DOHH2 (cell line): Measurements from ENCODE around the gene PARD6B.

ENCODE experiments used
- H3F3A ChIP-seq: fragments of 200-600 bp; sonication (generic), shearing (Covaris generic); 2 replicates; pipeline ENCODE4 v1.6.0; 2016; ENCODE audit warnings: antibody characterized with exemption, mild to moderate bottlenecking; ENCODE audit not compliant: control insufficient read depth, insufficient read depth
- H3K27ac ChIP-seq: fragments of 200-600 bp; sonication (generic); 2 replicates; pipeline ENCODE4 v1.5.1; 2014; ENCODE audit warnings: low read depth, mild to moderate bottlenecking, low read length, moderate library complexity
- H3K27me3 ChIP-seq: fragments of 200-600 bp; sonication (generic); 2 replicates; pipeline ENCODE4 v1.6.1; 2014; ENCODE audit warnings: mild to moderate bottlenecking, low read length, mixed read lengths; ENCODE audit not compliant: control insufficient read depth
- H3K36me3 ChIP-seq: fragments of 200-600 bp; sonication (generic); 2 replicates; pipeline ENCODE4 v1.6.1; 2014; ENCODE audit warnings: mild to moderate bottlenecking, low read length, moderate library complexity, mixed read lengths; ENCODE audit not compliant: control insufficient read depth
- H3K4me1 ChIP-seq: fragments of 200-600 bp; sonication (generic); 2 replicates; pipeline ENCODE4 v1.6.1; 2014; ENCODE audit warnings: mild to moderate bottlenecking, low read length, mixed read lengths; ENCODE audit not compliant: control insufficient read depth
- H3K4me2 ChIP-seq: fragments of 200-600 bp; sonication (generic); 2 replicates; pipeline ENCODE4 v1.6.0; 2014; ENCODE audit warnings: mild to moderate bottlenecking, low read length, moderate library complexity
- H3K4me3 ChIP-seq: fragments of 200-600 bp; sonication (generic); 2 replicates; pipeline ENCODE4 v1.5.1; 2014; ENCODE audit warnings: mild to moderate bottlenecking, low read length, mixed read lengths
- H3K79me2 ChIP-seq: fragments of 200-600 bp; sonication (generic); 2 replicates; pipeline ENCODE4 v1.6.1; 2014; ENCODE audit warnings: mild to moderate bottlenecking, low read length, mixed read lengths; ENCODE audit not compliant: control insufficient read depth
- H3K9me2 ChIP-seq: fragments of 200-600 bp; sonication (generic); replicated peaks from 2 replicates; pipeline ENCODE4 v1.6.1; 2014; ENCODE audit warnings: mild to moderate bottlenecking, low read length, mixed read lengths; ENCODE audit not compliant: control insufficient read depth
- H3K9me3 ChIP-seq: fragments of 200-600 bp; sonication (generic); 2 replicates; pipeline ENCODE4 v1.6.1; 2014; ENCODE audit warnings: antibody characterized with exemption, low read length, mixed read lengths; ENCODE audit not compliant: control insufficient read depth, insufficient read depth
- H4K20me1 ChIP-seq: fragments of 200-600 bp; sonication (generic); 2 replicates; pipeline ENCODE4 v1.6.0; 2014; ENCODE audit warnings: low read depth, mild to moderate bottlenecking, antibody characterized with exemption, low read length, moderate library complexity; ENCODE audit not compliant: control insufficient read depth, insufficient read depth
- EZH2phosphoT487 ChIP-seq: fragments of 200-600 bp; sonication (generic); IDR thresholded peaks from 2 replicates; pipeline ENCODE4 v1.6.1; 2017; ENCODE audit warnings: borderline replicate concordance, mild to moderate bottlenecking, antibody characterized with exemption, low read length, moderate library complexity, mixed read lengths
- TF ChIP-seq, protein P1 (sequence below): fragments of 200-600 bp; sonication (generic); IDR thresholded peaks from one replicate; pipeline ENCODE4 v1.5.1; 2014; ENCODE audit warnings: antibody characterized with exemption, mild to moderate bottlenecking, low read depth, low read length; ENCODE audit not compliant: poor library complexity, severe bottlenecking

The PARD6B gene

DNA sequence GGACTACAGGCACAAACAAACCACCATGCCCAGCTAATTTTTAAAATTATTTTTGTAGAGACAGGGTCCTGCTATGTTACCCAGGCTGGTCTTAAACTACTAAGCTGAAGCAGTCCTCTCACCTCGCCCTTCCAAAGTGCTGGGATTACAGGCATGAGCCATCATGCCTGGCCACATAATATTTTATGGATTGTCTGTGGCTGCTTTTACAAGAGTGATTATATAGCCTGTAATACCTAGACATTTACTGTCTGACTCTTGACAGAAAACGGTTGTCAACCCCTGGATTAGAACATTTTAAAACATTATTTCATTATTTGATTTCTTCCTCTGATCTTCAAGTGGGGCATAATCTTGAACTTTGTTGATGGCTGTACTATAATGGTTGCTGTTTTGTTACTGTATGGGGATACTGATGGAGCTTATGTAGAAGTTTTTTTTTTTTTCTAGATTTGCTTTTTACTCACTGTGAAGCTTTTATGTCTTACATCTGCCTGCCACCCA, 14.3 kb downstream of the PARD6B start:
- no peaks in the 10 kb centered on the region for H3K27me3 ChIP-seq
- H3K27ac ChIP-seq, result no peak overlapping the region
- H3K4me1 ChIP-seq, result no peaks in the 10 kb centered on the region
- no peaks in the 10 kb centered on the region for H3K9me2 ChIP-seq
- peaks cover 14% of the 10 kb centered on the region; the same call in 1 of the 2 replicates for H3K79me2 ChIP-seq
- H3F3A ChIP-seq, result no peaks in the 10 kb centered on the region; the same call in 1 of the 2 replicates
- H3K4me3 ChIP-seq, result no peak overlapping the region
- H4K20me1 ChIP-seq, result 0 out of 2 replicates have a peak, but pooled peaks cover 9% of the 10 kb centered on the region
- TF ChIP-seq, protein P1, sequence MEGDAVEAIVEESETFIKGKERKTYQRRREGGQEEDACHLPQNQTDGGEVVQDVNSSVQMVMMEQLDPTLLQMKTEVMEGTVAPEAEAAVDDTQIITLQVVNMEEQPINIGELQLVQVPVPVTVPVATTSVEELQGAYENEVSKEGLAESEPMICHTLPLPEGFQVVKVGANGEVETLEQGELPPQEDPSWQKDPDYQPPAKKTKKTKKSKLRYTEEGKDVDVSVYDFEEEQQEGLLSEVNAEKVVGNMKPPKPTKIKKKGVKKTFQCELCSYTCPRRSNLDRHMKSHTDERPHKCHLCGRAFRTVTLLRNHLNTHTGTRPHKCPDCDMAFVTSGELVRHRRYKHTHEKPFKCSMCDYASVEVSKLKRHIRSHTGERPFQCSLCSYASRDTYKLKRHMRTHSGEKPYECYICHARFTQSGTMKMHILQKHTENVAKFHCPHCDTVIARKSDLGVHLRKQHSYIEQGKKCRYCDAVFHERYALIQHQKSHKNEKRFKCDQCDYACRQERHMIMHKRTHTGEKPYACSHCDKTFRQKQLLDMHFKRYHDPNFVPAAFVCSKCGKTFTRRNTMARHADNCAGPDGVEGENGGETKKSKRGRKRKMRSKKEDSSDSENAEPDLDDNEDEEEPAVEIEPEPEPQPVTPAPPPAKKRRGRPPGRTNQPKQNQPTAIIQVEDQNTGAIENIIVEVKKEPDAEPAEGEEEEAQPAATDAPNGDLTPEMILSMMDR, result no peak
- no peak for TF ChIP-seq EZH2phosphoT487
- H3K36me3 ChIP-seq, result peaks cover 13% of the 10 kb centered on the region
- H3K9me3 ChIP-seq, result no peaks in the 10 kb centered on the region
- no peak overlapping the region for H3K4me2 ChIP-seq

DNA sequence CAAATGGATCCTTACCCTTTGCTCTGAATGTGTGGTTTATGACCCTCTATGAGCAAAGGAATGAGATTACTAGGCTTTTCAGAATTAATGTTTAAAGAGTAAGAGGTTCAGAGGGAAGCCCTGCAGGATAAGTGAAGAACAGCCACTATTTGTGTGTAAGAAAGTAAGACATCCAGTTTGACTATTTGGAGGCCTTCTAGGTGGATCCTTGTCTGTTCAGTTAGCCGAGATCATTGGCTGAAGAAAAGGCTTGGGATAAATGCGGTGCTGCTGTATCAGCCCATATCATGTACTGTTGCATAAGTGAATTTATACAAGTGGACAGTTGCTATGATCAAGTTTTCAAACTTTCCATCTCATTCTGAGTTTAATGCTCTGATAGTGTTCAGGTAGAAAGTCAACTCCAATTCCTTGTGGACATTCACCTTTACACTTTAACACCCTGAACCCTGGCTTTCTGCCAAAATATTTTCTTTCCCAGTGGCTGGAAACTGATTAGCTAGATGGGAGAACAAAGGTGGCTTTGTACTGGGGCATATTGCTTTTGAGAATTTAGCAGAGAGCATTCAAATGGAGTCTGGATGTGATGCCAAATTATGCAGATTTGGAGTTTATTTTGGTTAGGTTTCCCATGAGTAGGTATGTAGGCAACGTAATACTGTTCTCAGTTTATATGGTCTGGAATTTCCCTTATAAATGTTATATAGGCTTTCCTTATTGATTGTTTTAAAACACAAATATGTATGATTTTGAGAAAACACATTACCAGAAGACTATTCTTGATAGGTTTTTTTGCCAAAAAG, 15.0 kb downstream of the PARD6B start:
- TF ChIP-seq EZH2phosphoT487, result no peak
- TF ChIP-seq, protein P1, result no peak
- Histone ChIP-seq H3K9me2 (no peaks in the 10 kb centered on the region), H3F3A (no peaks in the 10 kb centered on the region; the same call in 1 of the 2 replicates), H3K27ac (no peak overlapping the region), H3K4me2 (no peak overlapping the region), H3K9me3 (no peaks in the 10 kb centered on the region), H3K36me3 (peaks cover 13% of the 10 kb centered on the region), H3K27me3 (no peaks in the 10 kb centered on the region), H4K20me1 (0 out of 2 replicates have a peak, but pooled peaks cover 9% of the 10 kb centered on the region), H3K79me2 (peaks cover 11% of the 10 kb centered on the region; the same call in 1 of the 2 replicates), H3K4me3 (no peak overlapping the region), H3K4me1 (no peaks in the 10 kb centered on the region)

DNA sequence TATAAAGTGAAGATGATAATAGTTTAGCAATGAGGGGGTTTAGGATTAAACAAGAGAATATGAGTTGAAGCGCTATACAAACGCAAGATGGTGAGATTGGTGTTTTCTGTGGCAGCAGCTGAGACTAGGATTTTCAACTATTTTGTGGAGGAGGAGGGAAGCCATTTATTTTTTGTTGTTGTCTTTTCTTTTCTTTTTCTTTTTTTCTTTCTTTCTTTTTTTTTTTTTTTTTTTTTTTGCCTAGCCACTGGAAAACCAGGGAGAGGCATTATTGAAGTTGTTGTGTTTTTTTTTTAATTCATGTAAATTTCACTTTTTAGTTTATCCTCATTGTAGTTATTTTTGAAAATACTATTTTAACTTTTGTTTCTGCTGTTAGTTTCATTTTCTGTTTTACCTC, 15.9 kb downstream of the PARD6B start:
- Histone ChIP-seq H3K79me2 (peaks cover 7% of the 10 kb centered on the region; the same call in 1 of the 2 replicates), H3K4me3 (no peak overlapping the region), H3K4me1 (no peaks in the 10 kb centered on the region), H3F3A (no peaks in the 10 kb centered on the region; the same call in 1 of the 2 replicates), H3K4me2 (no peak overlapping the region), H4K20me1 (0 out of 2 replicates have a peak, but pooled peaks cover 9% of the 10 kb centered on the region), H3K27me3 (no peaks in the 10 kb centered on the region), H3K9me3 (no peaks in the 10 kb centered on the region), H3K36me3 (peaks cover 13% of the 10 kb centered on the region), H3K27ac (no peak overlapping the region), H3K9me2 (no peaks in the 10 kb centered on the region)
- TF ChIP-seq, protein P1, result no peak
- no peak for TF ChIP-seq EZH2phosphoT487
